HUES6 (cell line): Measurements from ENCODE around the gene COPS7B.
"Not testable (repeated sequence)": the region's sequence is repeated elsewhere in the genome, so short reads cannot be mapped to it uniquely, and the experiment has no call there.

Experiments
- H3K27ac ChIP-seq: 2 replicates; pipeline ENCODE4 v1.7.0; 2013; ENCODE audit warnings: low read depth, mild to moderate bottlenecking, low read length, inconsistent platforms
- H3K27me3 ChIP-seq: 2 replicates; pipeline ENCODE4 v1.6.1; 2013; ENCODE audit warnings: low read length; ENCODE audit not compliant: control insufficient read depth, insufficient read depth
- H3K36me3 ChIP-seq: 2 replicates; pipeline ENCODE4 v1.6.1; 2013; ENCODE audit warnings: low read length; ENCODE audit not compliant: control insufficient read depth, insufficient read depth
- H3K4me1 ChIP-seq: 2 replicates; pipeline ENCODE4 v1.6.1; 2013; ENCODE audit warnings: low read length; ENCODE audit not compliant: control insufficient read depth, insufficient read depth
- H3K4me3 ChIP-seq: 2 replicates; pipeline ENCODE4 v1.5.1; 2013; ENCODE audit warnings: low read depth, low read length
- H3K9ac ChIP-seq: one replicate; pipeline ENCODE4 v1.6.1; 2013; ENCODE audit warnings: mild to moderate bottlenecking, low read length
- H3K9me3 ChIP-seq: 2 replicates; pipeline ENCODE4 v1.6.1; 2013; ENCODE audit warnings: low read depth, low read length; ENCODE audit not compliant: control insufficient read depth, insufficient read depth

Gene COPS7B

GRCh38 chr2:231786177-231786916 is at the start of gene COPS7B:
Gene COPS7B, plus strand, starts transcription at chr2:231786445. Its CDS starts 2,126 bp downstream, at chr2:231788571.
- H3K9me3 ChIP-seq, result no peaks in the 10 kb centered on the region
- peaks cover 12% of the 10 kb centered on the region for H3K4me1 ChIP-seq
- H3K27ac ChIP-seq, result peak within 1 kb of the TSS; percentile 73
- peak within 1 kb of the TSS; percentile 93 for H3K9ac ChIP-seq
- H3K36me3 ChIP-seq, result peaks cover 24% of the 10 kb centered on the region
- H3K27me3 ChIP-seq, result no peaks in the 10 kb centered on the region
- H3K4me3 ChIP-seq, result peak within 1 kb of the TSS; percentile 79

- no peak overlapping the region for H3K9ac ChIP-seq
- H3K4me1 ChIP-seq, result no peaks in the 10 kb centered on the region
- H3K27me3 ChIP-seq, result no peaks in the 10 kb centered on the region
- H3K4me3 ChIP-seq, result no peak overlapping the region
- no peaks in the 10 kb centered on the region for H3K9me3 ChIP-seq
- H3K36me3 ChIP-seq, result peaks cover 7% of the 10 kb centered on the region; the same call in 1 of the 2 replicates
- H3K27ac ChIP-seq, result no peak overlapping the region
Measured at GRCh38 chr2:231737761-231738160, 48.5 kb upstream of the COPS7B start.

- Histone ChIP-seq H3K9ac (no peak overlapping the region), H3K4me3 (no peak overlapping the region), H3K27me3 (no peaks in the 10 kb centered on the region), H3K36me3 (no peaks in the 10 kb centered on the region), H3K9me3 (no peaks in the 10 kb centered on the region), H3K4me1 (peaks cover 10% of the 10 kb centered on the region; the same call in 1 of the 2 replicates), H3K27ac (no peak overlapping the region)
Measured at GRCh38 chr2:231743376-231744116, 42.7 kb upstream of the COPS7B start.

- no peaks in the 10 kb centered on the region for H3K27me3 ChIP-seq
- no peak overlapping the region for H3K4me3 ChIP-seq
- no peaks in the 10 kb centered on the region for H3K36me3 ChIP-seq
- no peak overlapping the region for H3K27ac ChIP-seq
- no peak overlapping the region for H3K9ac ChIP-seq
- H3K9me3 ChIP-seq, result no peaks in the 10 kb centered on the region
- peaks cover 10% of the 10 kb centered on the region; the same call in 1 of the 2 replicates for H3K4me1 ChIP-seq
Measured at GRCh38 chr2:231745303-231746038, 40.8 kb upstream of the COPS7B start.

GRCh38 chr2:231748153-231748896 is 37.9 kb upstream of the COPS7B start:
- H3K4me1 ChIP-seq, result peaks cover 10% of the 10 kb centered on the region; the same call in 1 of the 2 replicates
- not testable (repeated sequence) for H3K9ac ChIP-seq, H3K27ac ChIP-seq, H3K27me3 ChIP-seq, H3K36me3 ChIP-seq, H3K9me3 ChIP-seq, H3K4me3 ChIP-seq

DNA sequence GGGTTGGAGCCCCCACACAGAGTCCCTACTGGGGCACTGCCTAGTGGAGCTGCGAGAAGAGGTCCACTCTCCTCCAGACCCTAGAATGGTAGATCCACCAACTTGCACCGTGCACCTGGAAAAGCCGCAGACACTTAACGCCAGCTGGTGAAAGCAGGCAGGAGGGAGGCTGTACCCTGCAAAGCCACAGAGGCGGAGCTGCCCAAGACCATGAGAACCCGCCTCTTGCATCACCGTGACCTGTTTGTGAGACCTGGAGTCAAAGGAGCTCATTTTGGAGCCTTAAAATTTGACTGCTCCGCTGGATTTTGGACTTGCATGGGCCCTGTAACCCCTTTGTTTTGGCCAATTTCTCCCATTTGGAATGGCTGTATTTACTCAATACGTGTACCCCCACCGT is 37.2 kb upstream of the COPS7B start:
- H3K9ac ChIP-seq, H3K27me3 ChIP-seq, H3K36me3 ChIP-seq, H3K9me3 ChIP-seq, H3K4me3 ChIP-seq, H3K27ac ChIP-seq: not testable (repeated sequence)
- H3K4me1 ChIP-seq, result peaks cover 10% of the 10 kb centered on the region; the same call in 1 of the 2 replicates

GRCh38 chr2:231751042-231751815 is 35.0 kb upstream of the COPS7B start:
- no peaks in the 10 kb centered on the region for H3K4me1 ChIP-seq
- no peak overlapping the region for H3K27ac ChIP-seq
- H3K36me3 ChIP-seq, result no peaks in the 10 kb centered on the region
- no peaks in the 10 kb centered on the region for H3K9me3 ChIP-seq
- no peaks in the 10 kb centered on the region for H3K27me3 ChIP-seq
- no peak overlapping the region for H3K4me3 ChIP-seq
- H3K9ac ChIP-seq, result no peak overlapping the region

DNA sequence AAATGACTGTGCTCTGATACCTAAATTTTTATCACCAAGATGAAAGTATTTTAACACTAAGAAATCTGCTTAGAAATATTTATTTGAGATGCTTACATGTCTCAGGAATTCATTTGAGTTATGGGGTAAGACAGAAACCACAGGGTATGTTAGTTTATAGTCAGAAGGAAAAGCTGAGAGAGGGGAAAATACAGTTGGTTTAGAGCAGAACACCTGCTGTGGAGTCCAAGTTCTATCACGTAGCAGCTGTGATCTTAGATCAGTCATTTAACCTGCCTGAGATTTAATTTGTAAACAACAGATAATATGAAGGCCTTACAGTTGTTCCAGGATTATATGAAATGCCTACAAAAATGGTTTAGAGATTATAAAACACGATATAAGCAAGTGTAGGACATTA is 34.2 kb upstream of the COPS7B start:
- Histone ChIP-seq H3K27ac (no peak overlapping the region), H3K9me3 (no peaks in the 10 kb centered on the region), H3K4me1 (no peaks in the 10 kb centered on the region), H3K27me3 (no peaks in the 10 kb centered on the region), H3K36me3 (no peaks in the 10 kb centered on the region), H3K9ac (no peak overlapping the region), H3K4me3 (no peak overlapping the region)

- Histone ChIP-seq H3K27me3 (no peaks in the 10 kb centered on the region), H3K4me1 (no peaks in the 10 kb centered on the region), H3K4me3 (no peak overlapping the region), H3K27ac (no peak overlapping the region), H3K36me3 (no peaks in the 10 kb centered on the region), H3K9ac (no peak overlapping the region), H3K9me3 (no peaks in the 10 kb centered on the region)
Measured at GRCh38 chr2:231761735-231762134, 24.5 kb upstream of the COPS7B start.

DNA sequence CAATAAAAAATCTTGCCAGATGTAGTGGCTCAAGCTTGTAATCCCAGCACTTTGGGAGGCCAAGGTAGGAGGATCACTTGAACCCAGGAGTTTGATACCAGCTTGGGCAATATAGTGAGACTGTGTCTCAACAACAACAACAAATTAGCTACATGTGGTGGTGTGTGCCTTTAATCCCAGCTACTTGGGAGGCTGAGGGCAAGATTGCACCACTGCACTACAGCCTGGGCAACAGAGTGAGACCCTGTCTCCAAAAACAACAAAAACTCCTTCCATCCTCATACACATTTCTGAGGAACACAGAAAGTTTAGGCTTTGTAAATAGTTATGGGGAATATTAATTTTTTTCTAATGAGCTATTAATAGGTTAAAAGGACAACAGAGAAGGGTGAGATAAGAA is 22.1 kb upstream of the COPS7B start:
- Histone ChIP-seq H3K9me3 (no peaks in the 10 kb centered on the region), H3K27ac (no peak overlapping the region), H3K27me3 (no peaks in the 10 kb centered on the region), H3K4me1 (peaks cover 5% of the 10 kb centered on the region; the same call in 1 of the 2 replicates), H3K36me3 (no peaks in the 10 kb centered on the region), H3K4me3 (no peak overlapping the region), H3K9ac (no peak overlapping the region)
